HG03025 (cell line): ENCODE results near the gene MCOLN1.

Experiments used
- ATAC-seq: cut with Tn5 transposase; IDR thresholded peaks from one replicate; pipeline ENCODE4 v1.9.1; 2021; ENCODE audit warnings: mild to moderate bottlenecking, moderate library complexity; ENCODE audit not compliant: unreplicated experiment, low FRiP score

MCOLN1 gene

DNA sequence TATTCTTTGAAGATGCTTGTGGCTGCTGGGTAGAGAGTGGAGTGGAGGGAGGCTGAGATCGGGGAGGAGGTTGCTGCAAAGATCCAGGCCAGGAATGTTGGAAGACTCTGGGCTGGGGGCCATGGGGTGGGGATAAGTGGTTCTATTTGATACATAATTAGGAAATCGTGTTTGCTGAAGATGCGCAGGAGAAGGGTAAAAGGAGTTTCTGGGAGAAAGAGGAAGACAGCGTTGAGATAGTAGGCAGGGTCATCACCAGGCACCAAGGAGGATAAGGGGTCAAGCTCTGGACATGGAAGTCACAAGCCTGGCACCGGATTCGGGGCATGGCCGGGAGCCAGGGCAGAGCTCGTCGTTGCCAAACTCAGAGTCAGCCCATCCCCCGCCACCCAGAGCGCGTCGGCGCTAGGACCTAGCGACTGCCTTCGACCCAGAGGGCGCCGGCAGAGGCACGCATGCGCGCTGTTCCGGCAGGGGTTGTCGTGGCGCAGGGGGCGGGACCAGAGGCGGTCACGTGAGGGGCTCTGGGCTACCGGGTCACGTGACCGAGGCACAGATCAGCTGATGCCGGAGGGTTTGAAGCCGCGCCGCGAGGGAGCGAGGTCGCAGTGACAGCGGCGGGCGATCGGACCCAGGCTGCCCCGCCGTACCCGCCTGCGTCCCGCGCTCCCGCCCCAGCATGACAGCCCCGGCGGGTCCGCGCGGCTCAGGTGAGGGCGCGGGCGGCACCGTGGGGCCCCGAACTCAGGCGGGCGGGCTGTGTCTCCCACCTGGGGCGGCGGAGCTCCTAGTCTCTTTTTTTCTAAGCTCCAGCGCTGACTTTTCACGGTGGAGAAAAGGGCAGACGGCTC, at the start of gene MCOLN1:
MCOLN1 (plus strand) TSS at position 553 of the 851 bp plus-strand sequence; CDS start at position 680, 127 bp downstream.
- peak; percentile 65 for ATAC-seq

DNA sequence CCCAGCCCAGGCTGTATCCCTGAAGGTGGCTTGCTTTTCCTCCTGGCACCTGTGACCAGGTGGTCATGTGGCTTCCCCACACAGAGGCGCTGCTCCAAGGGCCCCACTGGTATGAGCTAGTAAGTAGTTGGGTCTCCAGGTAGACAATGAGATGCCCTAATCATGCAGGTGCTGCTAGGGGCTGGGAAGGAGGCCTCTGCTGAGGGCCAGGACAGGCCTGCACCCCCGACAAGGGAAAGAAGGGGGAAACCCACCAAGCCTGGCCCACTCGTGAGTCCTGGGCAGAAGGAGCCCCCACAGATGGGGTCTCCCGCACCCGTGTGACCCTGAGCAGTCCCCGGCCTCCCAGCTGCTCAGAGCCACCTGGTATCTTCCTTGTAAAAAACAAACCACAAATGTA, 46.8 kb upstream of the MCOLN1 start:
- no peak for ATAC-seq

- ATAC-seq: no peak
These were observed 46.2 kb upstream of the MCOLN1 start for GRCh38 chr19:7476241-7476640.

- ATAC-seq: no peak
These were observed 45.5 kb upstream of the MCOLN1 start for GRCh38 chr19:7476777-7477494.

DNA sequence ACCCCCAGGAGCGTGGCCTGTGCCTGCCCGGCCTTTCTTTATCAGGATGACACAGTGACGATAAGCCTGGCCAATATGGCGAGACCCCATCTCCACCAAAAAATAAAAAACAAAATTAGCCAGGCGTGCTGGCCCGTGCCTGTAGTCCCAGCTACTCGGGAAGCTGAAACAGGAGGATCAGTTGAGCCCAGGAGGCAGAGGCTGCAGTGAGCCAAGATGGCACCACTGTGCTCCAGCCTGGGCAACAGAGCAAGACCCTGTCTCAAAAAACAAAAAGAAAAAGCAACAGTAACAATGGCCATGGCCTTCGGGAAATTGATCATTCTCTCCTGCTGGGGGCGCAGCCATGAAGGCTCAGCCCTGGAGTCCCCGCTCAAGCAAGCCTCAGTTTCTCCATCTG, 44.7 kb upstream of the MCOLN1 start:
- no peak for ATAC-seq

- no peak for ATAC-seq
These were observed 44.1 kb upstream of the MCOLN1 start for GRCh38 chr19:7478173-7478842.

- no peak for ATAC-seq
These were observed 43.6 kb upstream of the MCOLN1 start for GRCh38 chr19:7478843-7479227.

DNA sequence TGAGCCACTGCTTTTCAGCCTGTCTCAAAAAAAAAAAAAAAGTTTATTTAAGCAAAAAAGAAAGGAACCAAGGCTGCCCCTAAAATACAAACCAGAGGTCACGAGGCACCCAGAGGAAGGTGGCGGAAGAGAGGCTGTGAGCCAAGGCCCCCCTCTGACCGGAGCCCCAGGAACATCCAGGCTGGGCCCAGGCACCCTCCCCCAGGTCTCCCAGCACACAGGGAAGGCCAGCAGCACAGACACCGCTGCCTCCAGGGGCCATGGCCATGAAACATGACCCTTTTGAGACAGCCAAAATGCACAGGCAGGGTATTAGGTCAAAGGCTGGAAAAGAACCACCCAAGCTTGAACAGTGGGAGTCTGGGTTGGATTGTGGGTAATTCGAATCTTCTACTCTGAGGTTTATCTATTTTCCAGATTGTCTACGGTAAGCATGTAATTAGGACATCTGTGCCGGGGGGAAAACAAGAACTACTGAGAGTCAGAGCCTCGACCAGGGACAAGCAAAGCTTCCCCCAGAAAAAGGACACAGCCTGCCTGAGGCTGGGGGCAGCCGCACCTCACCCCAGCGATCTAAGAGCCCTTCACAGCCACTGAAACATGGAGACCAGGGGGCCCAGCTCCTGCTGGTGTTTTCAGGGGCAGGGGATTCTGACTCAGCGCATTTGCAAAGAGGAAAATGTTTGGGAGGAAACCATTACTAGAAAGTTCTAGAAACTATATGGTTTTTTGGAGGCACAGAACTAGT, 42.0 kb upstream of the MCOLN1 start:
- ATAC-seq: no peak

GRCh38 chr19:7480970-7481255, 41.5 kb upstream of the MCOLN1 start:
- ATAC-seq: no peak

DNA sequence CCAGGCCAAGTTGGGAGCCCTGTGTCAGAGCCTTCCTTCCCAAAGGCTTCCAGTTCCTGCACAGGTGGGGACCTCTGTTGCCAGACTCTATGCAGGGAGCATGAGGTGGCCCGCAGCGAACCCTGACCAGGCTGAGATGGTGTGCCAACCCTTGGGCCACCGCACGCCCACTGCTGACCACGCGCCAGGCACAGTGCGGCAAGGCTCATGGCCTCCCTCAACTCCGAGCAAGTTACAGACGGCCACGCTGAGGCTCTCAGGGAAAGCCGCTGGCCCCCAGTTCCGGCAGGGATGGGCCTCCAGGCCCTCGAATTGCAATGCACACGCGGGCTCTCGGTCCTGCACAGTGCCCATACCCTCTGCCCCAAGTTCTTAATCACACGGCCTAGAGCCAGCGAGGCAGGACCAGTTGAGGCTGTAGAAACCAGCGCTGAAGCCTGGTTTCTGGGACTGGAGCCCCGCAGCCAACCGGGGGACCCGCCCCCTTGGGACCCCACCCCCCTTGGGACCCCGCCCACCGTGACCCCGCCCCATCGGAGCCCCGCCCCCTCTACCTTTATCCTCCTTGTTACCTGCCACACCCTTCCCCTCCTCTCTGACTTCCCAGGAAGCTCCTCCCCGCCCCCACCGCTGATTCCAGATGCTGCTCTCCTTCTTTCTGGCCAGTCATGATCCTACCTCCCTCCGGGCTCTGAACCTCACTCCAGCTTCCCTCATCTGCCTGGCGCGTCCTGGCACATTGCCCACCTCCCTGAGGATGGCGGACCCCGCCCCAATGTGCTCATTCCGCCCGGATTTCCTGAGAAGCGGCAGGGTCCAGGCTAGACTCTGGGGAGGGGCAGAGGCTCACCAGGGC, 39.6 kb upstream of the MCOLN1 start:
- ATAC-seq: no peak

DNA sequence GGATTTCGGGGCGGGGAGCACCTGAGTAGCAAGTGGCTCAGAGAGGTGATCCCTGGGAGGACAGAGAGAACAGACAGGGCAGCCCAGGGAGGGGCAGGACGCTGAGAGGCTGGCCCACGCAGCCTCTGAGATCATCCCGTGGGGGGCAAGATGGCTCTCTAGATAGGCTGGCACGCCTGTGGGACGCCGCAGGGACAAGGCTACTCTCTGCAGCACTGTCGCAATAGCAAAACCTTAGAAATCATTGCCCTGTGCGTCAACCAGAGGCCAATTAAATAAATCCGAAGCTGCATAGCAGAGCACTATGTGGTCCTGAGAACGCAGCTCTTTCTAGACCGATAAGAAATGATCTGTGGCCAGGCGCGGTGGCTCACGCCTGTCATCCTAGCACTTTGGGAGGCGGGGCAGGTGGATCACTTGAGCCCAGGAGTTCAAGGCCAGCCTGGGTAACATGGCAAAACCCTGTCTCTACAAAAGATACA, 38.7 kb upstream of the MCOLN1 start:
- ATAC-seq: no peak

- ATAC-seq: no peak
These were observed 35.5 kb upstream of the MCOLN1 start for GRCh38 chr19:7486923-7487322.

- ATAC-seq: no peak
These were observed 33.6 kb upstream of the MCOLN1 start, which contains the start of gene PEX11G for GRCh38 chr19:7488736-7489353. Gene PEX11G, minus strand, starts transcription at chr19:7489035. Its CDS starts 25 bp downstream, at chr19:7489010.

DNA sequence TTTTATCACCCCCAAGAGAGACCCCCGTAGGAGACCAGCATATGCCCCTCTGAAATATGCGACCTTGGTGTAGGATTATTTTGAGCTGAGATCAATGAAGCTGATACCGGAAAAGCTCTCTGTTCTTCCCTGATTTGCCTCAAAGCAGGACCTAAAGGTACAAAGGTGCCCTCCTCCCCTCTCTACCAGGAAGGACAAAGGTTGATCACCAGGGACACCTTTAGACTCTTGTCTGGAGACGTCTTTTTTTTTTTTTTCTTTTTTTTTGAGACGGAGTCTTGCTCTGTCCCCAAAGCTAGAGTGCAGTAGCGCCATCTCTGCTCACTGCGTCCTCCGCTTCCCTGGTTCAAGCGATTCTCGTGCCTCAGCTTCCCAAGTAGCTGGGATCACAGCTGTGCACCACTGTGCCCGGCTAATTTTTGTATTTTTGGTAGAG, 32.8 kb upstream of the MCOLN1 start:
- ATAC-seq: no peak

- ATAC-seq: no peak
These were observed 30.3 kb upstream of the MCOLN1 start for GRCh38 chr19:7492142-7492541.

- no peak for ATAC-seq
These were observed 29.9 kb upstream of the MCOLN1 start for GRCh38 chr19:7492558-7492957.

GRCh38 chr19:7494416-7495098, 27.9 kb upstream of the MCOLN1 start:
- no peak for ATAC-seq

GRCh38 chr19:7497292-7497691, 25.1 kb upstream of the MCOLN1 start:
- ATAC-seq: no peak
